Measurements from ENCODE around the gene NECTIN1.

DNA sequence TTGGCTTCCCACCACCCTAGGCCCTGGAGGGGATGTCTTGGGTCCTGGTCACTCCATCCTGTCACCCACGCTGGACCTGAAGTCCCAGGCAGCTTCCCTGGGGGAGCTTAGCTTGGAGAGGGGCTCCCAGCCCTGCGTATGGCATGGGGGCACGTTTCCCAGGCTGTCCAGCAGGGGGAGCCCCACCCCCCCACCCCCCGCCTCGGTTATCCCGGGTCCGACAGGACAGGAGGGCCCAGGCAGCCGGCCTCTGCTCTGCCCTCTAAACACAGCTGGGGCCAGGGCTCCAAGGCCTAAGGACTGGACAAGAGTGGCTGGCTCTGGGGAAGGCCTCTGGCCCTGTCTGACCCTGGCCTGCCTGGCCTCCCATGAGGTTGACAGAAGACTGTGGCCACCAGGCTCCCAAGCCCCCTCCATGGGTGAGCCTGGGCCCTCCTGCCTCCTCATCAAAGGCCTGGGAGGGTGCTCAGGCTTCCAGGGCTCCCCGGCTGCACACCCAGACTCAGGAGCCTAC lies 104.8 kb downstream of the NECTIN1 start:
- TF ChIP-seq, protein P1, sequence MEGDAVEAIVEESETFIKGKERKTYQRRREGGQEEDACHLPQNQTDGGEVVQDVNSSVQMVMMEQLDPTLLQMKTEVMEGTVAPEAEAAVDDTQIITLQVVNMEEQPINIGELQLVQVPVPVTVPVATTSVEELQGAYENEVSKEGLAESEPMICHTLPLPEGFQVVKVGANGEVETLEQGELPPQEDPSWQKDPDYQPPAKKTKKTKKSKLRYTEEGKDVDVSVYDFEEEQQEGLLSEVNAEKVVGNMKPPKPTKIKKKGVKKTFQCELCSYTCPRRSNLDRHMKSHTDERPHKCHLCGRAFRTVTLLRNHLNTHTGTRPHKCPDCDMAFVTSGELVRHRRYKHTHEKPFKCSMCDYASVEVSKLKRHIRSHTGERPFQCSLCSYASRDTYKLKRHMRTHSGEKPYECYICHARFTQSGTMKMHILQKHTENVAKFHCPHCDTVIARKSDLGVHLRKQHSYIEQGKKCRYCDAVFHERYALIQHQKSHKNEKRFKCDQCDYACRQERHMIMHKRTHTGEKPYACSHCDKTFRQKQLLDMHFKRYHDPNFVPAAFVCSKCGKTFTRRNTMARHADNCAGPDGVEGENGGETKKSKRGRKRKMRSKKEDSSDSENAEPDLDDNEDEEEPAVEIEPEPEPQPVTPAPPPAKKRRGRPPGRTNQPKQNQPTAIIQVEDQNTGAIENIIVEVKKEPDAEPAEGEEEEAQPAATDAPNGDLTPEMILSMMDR (conservative IDR thresholded peaks at IDR 0.05; ENCODE audit: low read depth, low read length), result peak; percentile 22; the same call in 1 of the 2 replicates
- TF ChIP-seq POLR2A (IDR thresholded peaks at IDR 0.05; ENCODE audit: low read depth, low read length) (no peak), BHLHE40 (IDR thresholded peaks at IDR 0.05; ENCODE audit: low read depth, low read length) (no peak), MXI1 (IDR thresholded peaks at IDR 0.05; ENCODE audit: borderline replicate concordance, low read depth, low read length) (no peak), RCOR1 (IDR thresholded peaks at IDR 0.05; ENCODE audit: insufficient replicate concordance, low read length) (no peak)

Data from IMR-90 (cell line).